ENCODE data around the gene LZIC. TPM values are rescaled to one million over a fixed set of nuclear protein-coding genes. Genes with fewer than 3 reads are reported as not detected.
A peak's percentile ranks its signal among the peaks of the same experiment; 100 is the strongest.

The LZIC gene
- polyA plus RNA-seq, 1 donor (not counting 4 experiments of a cell fraction or from before 2014, with no cell fraction given), result 22.5 TPM

DNA sequence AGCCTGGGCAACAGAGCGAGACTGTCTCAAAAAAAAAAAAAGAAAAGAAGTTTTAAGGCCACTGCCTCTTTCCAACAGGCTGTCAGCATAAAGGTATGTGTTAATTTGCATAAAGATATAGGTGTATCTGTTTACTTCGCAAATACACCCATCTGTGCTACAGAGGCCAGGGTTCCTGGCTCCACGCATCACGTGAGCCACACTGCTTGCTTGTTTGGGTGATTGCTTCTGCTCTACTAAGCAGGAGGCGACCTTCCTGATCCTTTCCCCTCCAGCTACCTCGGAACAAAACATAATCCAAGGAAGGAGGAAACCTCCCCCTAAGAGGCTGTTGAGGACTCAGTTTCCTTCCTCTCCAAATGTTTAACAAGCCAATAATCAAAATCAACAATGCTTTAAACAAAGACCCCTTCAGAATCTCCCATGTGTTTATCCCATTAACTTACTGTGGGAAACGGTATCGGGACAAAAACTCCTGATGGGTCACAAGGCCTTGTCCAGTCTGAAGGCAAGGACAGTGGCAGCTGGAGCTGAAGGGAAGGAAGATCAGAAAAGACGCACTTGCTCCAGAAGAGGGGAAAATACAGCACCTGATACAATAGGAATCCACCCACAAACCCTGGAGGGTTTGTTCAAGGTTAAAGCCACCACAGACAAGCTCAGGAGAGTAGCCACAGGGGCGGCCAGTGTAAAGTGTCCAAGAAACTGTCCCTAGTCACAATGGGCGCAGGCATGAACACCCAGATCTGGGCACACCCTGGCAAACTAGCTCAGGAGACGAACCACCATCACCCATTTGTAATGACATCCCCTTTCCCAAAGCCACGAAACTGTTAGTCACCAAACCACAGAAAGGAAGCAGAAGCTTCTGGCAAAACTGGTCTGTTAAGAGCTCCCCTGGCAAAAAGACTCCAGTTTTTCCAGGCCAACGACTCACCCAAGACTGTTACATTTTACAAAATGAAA is 50.3 kb downstream of the LZIC start:
- TF ChIP-seq, protein P1, sequence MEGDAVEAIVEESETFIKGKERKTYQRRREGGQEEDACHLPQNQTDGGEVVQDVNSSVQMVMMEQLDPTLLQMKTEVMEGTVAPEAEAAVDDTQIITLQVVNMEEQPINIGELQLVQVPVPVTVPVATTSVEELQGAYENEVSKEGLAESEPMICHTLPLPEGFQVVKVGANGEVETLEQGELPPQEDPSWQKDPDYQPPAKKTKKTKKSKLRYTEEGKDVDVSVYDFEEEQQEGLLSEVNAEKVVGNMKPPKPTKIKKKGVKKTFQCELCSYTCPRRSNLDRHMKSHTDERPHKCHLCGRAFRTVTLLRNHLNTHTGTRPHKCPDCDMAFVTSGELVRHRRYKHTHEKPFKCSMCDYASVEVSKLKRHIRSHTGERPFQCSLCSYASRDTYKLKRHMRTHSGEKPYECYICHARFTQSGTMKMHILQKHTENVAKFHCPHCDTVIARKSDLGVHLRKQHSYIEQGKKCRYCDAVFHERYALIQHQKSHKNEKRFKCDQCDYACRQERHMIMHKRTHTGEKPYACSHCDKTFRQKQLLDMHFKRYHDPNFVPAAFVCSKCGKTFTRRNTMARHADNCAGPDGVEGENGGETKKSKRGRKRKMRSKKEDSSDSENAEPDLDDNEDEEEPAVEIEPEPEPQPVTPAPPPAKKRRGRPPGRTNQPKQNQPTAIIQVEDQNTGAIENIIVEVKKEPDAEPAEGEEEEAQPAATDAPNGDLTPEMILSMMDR (optimal IDR thresholded peaks at IDR 0.05 in 1 of 3, IDR thresholded peaks at IDR 0.05 in 1 of 3, conservative IDR thresholded peaks at IDR 0.05 in 1 of 3; ENCODE audit: extremely low read depth in 1 of 3, insufficient read depth in 2 of 3, low read length in 3 of 3), result no peak
- no peak for TF ChIP-seq EZH2 (IDR thresholded peaks at IDR 0.05; ENCODE audit: low read length)
- H2AFZ ChIP-seq (ENCODE audit: control insufficient read depth, low read length), result no peak overlapping the region
- FAIRE-seq, result peak; percentile 94
- no peak for DNase-seq (ENCODE audit: low read depth, low spot score)
- peaks cover 57% of the 10 kb centered on the region for H3K4me1 ChIP-seq (ENCODE audit: control insufficient read depth, extremely low read depth, insufficient read depth, low read length)
- H3K9me3 ChIP-seq (ENCODE audit: control insufficient read depth, low read depth, low read length), result no peaks in the 10 kb centered on the region
- H3K4me2 ChIP-seq (ENCODE audit: control insufficient read depth, extremely low read depth, insufficient read depth, low read depth, low read length), result peak overlapping the region; percentile 94
- H3K36me3 ChIP-seq (ENCODE audit: control insufficient read depth in 2 of 2, extremely low read depth in 1 of 2, insufficient read depth in 2 of 2, low read length in 2 of 2), result peaks cover 2 to 12% of the 10 kb centered on the region in 2 experiments
- H4K20me1 ChIP-seq (ENCODE audit: control insufficient read depth, extremely low read depth, insufficient read depth, low read length), result no peaks in the 10 kb centered on the region
- peak overlapping the region; percentile 96 for H3K27ac ChIP-seq (ENCODE audit: control insufficient read depth, insufficient read depth, low read length)
- H3K27me3 ChIP-seq (ENCODE audit: control insufficient read depth, extremely low read depth, insufficient read depth, low read length), result no peaks in the 10 kb centered on the region
- H3K79me2 ChIP-seq (ENCODE audit: control insufficient read depth, insufficient read depth, low read length), result peaks cover 17% of the 10 kb centered on the region
- dilution Hi-C loops (cut with MboI; ENCODE audit: extremely low pct_ligation_motif_present, low sequenced_read_pairs), result loop anchor here (25.0 kb wide), 1 partner anchor 106 kb away; no protein-coding TSS in a partner anchor
- peaks cover 3% of the 10 kb centered on the region for H3K9me1 ChIP-seq (ENCODE audit: control insufficient read depth, extremely low read depth, insufficient read depth, low read length)
- H3K9ac ChIP-seq (ENCODE audit: control insufficient read depth, extremely low read depth, insufficient read depth, low read length), result peak overlapping the region; percentile 72
- peak overlapping the region; percentile 15 to 68 (median 59) for H3K4me3 ChIP-seq (ENCODE audit: control insufficient read depth in 2 of 3, extremely low read depth in 1 of 3, insufficient read depth in 2 of 3, low read depth in 1 of 3, low read length in 3 of 3)

DNA sequence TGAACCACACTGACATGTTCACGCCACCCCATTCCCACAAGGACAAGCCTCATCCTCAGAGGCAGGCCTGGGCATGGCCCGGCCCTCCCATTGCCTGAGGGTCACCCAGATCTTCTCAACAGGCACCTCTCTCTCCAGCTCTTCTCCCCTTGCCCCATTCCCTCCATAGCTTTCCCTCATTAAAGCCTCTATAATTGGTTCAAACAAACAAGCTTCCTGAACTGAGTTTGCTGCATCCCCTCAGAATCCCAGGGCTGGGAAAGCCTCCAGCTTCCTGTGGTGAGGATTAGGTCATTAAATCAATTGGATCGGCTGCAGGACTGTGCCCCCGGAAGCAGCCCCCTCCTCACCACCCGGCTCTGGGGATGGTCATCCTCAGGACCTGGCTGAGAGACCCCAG is 52.0 kb downstream of the LZIC start:
- Histone ChIP-seq H2AFZ (ENCODE audit: control insufficient read depth, low read length) (no peak overlapping the region), H3K27me3 (ENCODE audit: control insufficient read depth, extremely low read depth, insufficient read depth, low read length) (no peaks in the 10 kb centered on the region), H3K4me1 (ENCODE audit: control insufficient read depth, extremely low read depth, insufficient read depth, low read length) (peaks cover 65% of the 10 kb centered on the region), H3K9me1 (ENCODE audit: control insufficient read depth, extremely low read depth, insufficient read depth, low read length) (peaks cover 6% of the 10 kb centered on the region), H3K27ac (ENCODE audit: control insufficient read depth, insufficient read depth, low read length) (peak overlapping the region; percentile 82), H4K20me1 (ENCODE audit: control insufficient read depth, extremely low read depth, insufficient read depth, low read length) (no peaks in the 10 kb centered on the region), H3K9ac (ENCODE audit: control insufficient read depth, extremely low read depth, insufficient read depth, low read length) (peak overlapping the region; percentile 43), H3K9me3 (ENCODE audit: control insufficient read depth, low read depth, low read length) (no peaks in the 10 kb centered on the region), H3K4me3 (ENCODE audit: control insufficient read depth in 2 of 3, extremely low read depth in 1 of 3, insufficient read depth in 2 of 3, low read depth in 1 of 3, low read length in 3 of 3) (peak overlapping the region in 2 of 3 experiments; percentile 36 to 46), H3K79me2 (ENCODE audit: control insufficient read depth, insufficient read depth, low read length) (peaks cover 29% of the 10 kb centered on the region), H3K4me2 (ENCODE audit: control insufficient read depth, extremely low read depth, insufficient read depth, low read depth, low read length) (peak overlapping the region; percentile 88), H3K36me3 (ENCODE audit: control insufficient read depth in 2 of 2, extremely low read depth in 1 of 2, insufficient read depth in 2 of 2, low read length in 2 of 2) (peaks cover 7 to 21% of the 10 kb centered on the region in 2 experiments)
- DNase-seq (ENCODE audit: low read depth, low spot score), result no peak
- dilution Hi-C loops (cut with MboI; ENCODE audit: extremely low pct_ligation_motif_present, low sequenced_read_pairs), result loop anchor here (25.0 kb wide), 1 partner anchor 104 kb away; no protein-coding TSS in a partner anchor
- peak; percentile 66 for FAIRE-seq
- TF ChIP-seq, protein P1 (optimal IDR thresholded peaks at IDR 0.05 in 1 of 3, IDR thresholded peaks at IDR 0.05 in 1 of 3, conservative IDR thresholded peaks at IDR 0.05 in 1 of 3; ENCODE audit: extremely low read depth in 1 of 3, insufficient read depth in 2 of 3, low read length in 3 of 3), result no peak
- no peak for TF ChIP-seq EZH2 (IDR thresholded peaks at IDR 0.05; ENCODE audit: low read length)
